Astrocyte (in vitro differentiated cells and primary cell): Measurements from ENCODE around the gene ACTRT2. TPM values are rescaled to one million over a fixed set of nuclear protein-coding genes. Genes with fewer than 3 reads are reported as not detected.

ENCODE experiments used
- DNase-seq: peaks from one replicate; pipeline ENCODE4 v3.0.0-alpha.2; 2010; ENCODE audit warnings: low read depth
- FAIRE-seq: peaks from 2 replicates; lab custom pipeline; 2011; peaks lifted over from hg19 to GRCh38; lab: Jason Lieb, UNC
- H2AFZ ChIP-seq: 2 replicates; pipeline ENCODE4 v1.6.0; 2012; ENCODE audit warnings: low read depth, low read length, inconsistent platforms
- H3K27ac ChIP-seq: 2 replicates; pipeline ENCODE4 v1.5.1; 2011; ENCODE audit warnings: low read depth, low read length, inconsistent platforms
- H3K27me3 ChIP-seq: 2 replicates; pipeline ENCODE4 v1.6.0; 2011; ENCODE audit warnings: low read length, inconsistent platforms; ENCODE audit not compliant: insufficient read depth
- H3K36me3 ChIP-seq: 2 replicates; pipeline ENCODE4 v1.5.1; 2011; ENCODE audit warnings: low read length, inconsistent platforms; ENCODE audit not compliant: insufficient read depth
- H3K4me1 ChIP-seq: 2 replicates; pipeline ENCODE4 v1.5.1; 2011; ENCODE audit warnings: low read length, inconsistent platforms; ENCODE audit not compliant: insufficient read depth
- H3K4me2 ChIP-seq: 2 replicates; pipeline ENCODE4 v1.6.0; 2012; ENCODE audit warnings: low read length, inconsistent platforms
- H3K4me3 ChIP-seq: 2 replicates; pipeline ENCODE4 v1.5.1; 2011; ENCODE audit warnings: low read depth, mild to moderate bottlenecking, low read length, inconsistent platforms; ENCODE audit not compliant: insufficient read depth
- H3K79me2 ChIP-seq: 2 replicates; pipeline ENCODE4 v1.6.0; 2012; ENCODE audit warnings: mild to moderate bottlenecking, low read length, inconsistent platforms; ENCODE audit not compliant: insufficient read depth
- H3K9ac ChIP-seq: 2 replicates; pipeline ENCODE4 v1.6.0; 2012; ENCODE audit warnings: mild to moderate bottlenecking, low read length, inconsistent platforms
- H3K9me3 ChIP-seq: 2 replicates; pipeline ENCODE4 v1.5.1; 2012; ENCODE audit warnings: low read depth, mild to moderate bottlenecking, low read length, inconsistent platforms; ENCODE audit not compliant: insufficient read depth
- H4K20me1 ChIP-seq: 2 replicates; pipeline ENCODE4 v1.6.0; 2012; ENCODE audit warnings: low read length, inconsistent platforms; ENCODE audit not compliant: insufficient read depth
- H3K27ac Mint-ChIP-seq: one replicate; pipeline ENCODE4 v1.8.0; 2021; ENCODE audit warnings: mild to moderate bottlenecking, mixed read lengths; ENCODE audit not compliant: unreplicated experiment
- H3K27me3 Mint-ChIP-seq: one replicate; pipeline ENCODE4 v1.8.0; 2021; ENCODE audit warnings: low read depth, mixed read lengths; ENCODE audit not compliant: unreplicated experiment
- H3K36me3 Mint-ChIP-seq: one replicate; pipeline ENCODE4 v1.8.0; 2021; ENCODE audit warnings: low read depth, mixed read lengths; ENCODE audit not compliant: unreplicated experiment
- H3K4me1 Mint-ChIP-seq: one replicate; pipeline ENCODE4 v1.8.0; 2021; ENCODE audit warnings: low read depth, mixed read lengths; ENCODE audit not compliant: unreplicated experiment
- H3K4me3 Mint-ChIP-seq: one replicate; pipeline ENCODE4 v1.8.0; 2021; ENCODE audit warnings: mild to moderate bottlenecking, moderate library complexity, mixed read lengths; ENCODE audit not compliant: unreplicated experiment
- H3K9me3 Mint-ChIP-seq: one replicate; pipeline ENCODE4 v1.8.0; 2021; ENCODE audit warnings: mild to moderate bottlenecking, mixed read lengths; ENCODE audit not compliant: unreplicated experiment
- CTCF ChIP-seq: IDR thresholded peaks from 2 replicates; pipeline ENCODE4 v1.5.1; 2011; ENCODE audit warnings: low read depth, mild to moderate bottlenecking, inconsistent platforms, low read length, moderate library complexity; ENCODE audit not compliant: insufficient read depth
- EZH2 ChIP-seq: IDR thresholded peaks from 2 replicates; pipeline ENCODE4 v1.6.1; 2012; ENCODE audit warnings: mild to moderate bottlenecking, low read length, inconsistent platforms; ENCODE audit not compliant: insufficient read depth
- total RNA-seq: library from RNA; stranded (reverse); gene quantifications from 2 replicates; pipeline ENCODE4 v1.2.1, GENCODE V29; 2021

ACTRT2 gene
- total RNA-seq, 1 donor from 2014 or later: not detected

- Histone ChIP-seq H3K27ac (no peak overlapping the region), H3K4me3 (no peak overlapping the region), H3K9ac (no peak overlapping the region), H2AFZ (no peak overlapping the region), H3K4me1 (no peaks in the 10 kb centered on the region), H3K79me2 (no peaks in the 10 kb centered on the region), H4K20me1 (no peaks in the 10 kb centered on the region), H3K4me2 (no peak overlapping the region), H3K27me3 (peaks cover 2% of the 10 kb centered on the region), H3K36me3 (no peaks in the 10 kb centered on the region), H3K9me3 (no peaks in the 10 kb centered on the region)
- Mint-ChIP-seq H3K4me1 (no peaks in the 10 kb centered on the region), H3K9me3 (no peaks in the 10 kb centered on the region), H3K36me3 (no peaks in the 10 kb centered on the region), H3K4me3 (no peak overlapping the region), H3K27me3 (peaks cover 46% of the 10 kb centered on the region), H3K27ac (no peak overlapping the region)
- TF ChIP-seq EZH2 (no peak), CTCF (no peak)
- FAIRE-seq (no peak), DNase-seq (no peak)
Observed at GRCh38 chr1:3018051-3018471, 3.2 kb upstream of the ACTRT2 start.

GRCh38 chr1:3018576-3018975 is 2.7 kb upstream of the ACTRT2 start:
- peaks cover 2% of the 10 kb centered on the region for H3K27me3 ChIP-seq
- no peaks in the 10 kb centered on the region for H3K79me2 ChIP-seq
- H4K20me1 ChIP-seq: no peaks in the 10 kb centered on the region
- no peak for TF ChIP-seq EZH2
- TF ChIP-seq CTCF: no peak
- no peak overlapping the region for H3K4me3 Mint-ChIP-seq
- no peak overlapping the region for H3K27ac Mint-ChIP-seq
- DNase-seq (no peak), FAIRE-seq (no peak)
- H3K9me3 ChIP-seq: no peaks in the 10 kb centered on the region
- H3K9me3 Mint-ChIP-seq: no peaks in the 10 kb centered on the region
- no peaks in the 10 kb centered on the region for H3K4me1 Mint-ChIP-seq
- H3K4me1 ChIP-seq: no peaks in the 10 kb centered on the region
- no peak overlapping the region for H3K9ac ChIP-seq
- no peak overlapping the region for H3K27ac ChIP-seq
- no peaks in the 10 kb centered on the region for H3K36me3 Mint-ChIP-seq
- peaks cover 41% of the 10 kb centered on the region for H3K27me3 Mint-ChIP-seq
- no peak overlapping the region for H2AFZ ChIP-seq
- H3K4me3 ChIP-seq: no peak overlapping the region
- no peak overlapping the region for H3K4me2 ChIP-seq
- H3K36me3 ChIP-seq: no peaks in the 10 kb centered on the region

- no peaks in the 10 kb centered on the region for H3K79me2 ChIP-seq
- Mint-ChIP-seq H3K9me3 (no peaks in the 10 kb centered on the region), H3K27me3 (peaks cover 39% of the 10 kb centered on the region), H3K4me1 (no peaks in the 10 kb centered on the region), H3K36me3 (no peaks in the 10 kb centered on the region), H3K4me3 (no peak overlapping the region), H3K27ac (no peak overlapping the region)
- H3K27ac ChIP-seq: no peak overlapping the region
- FAIRE-seq (no peak), DNase-seq (no peak)
- H3K36me3 ChIP-seq: no peaks in the 10 kb centered on the region
- H4K20me1 ChIP-seq: no peaks in the 10 kb centered on the region
- no peak overlapping the region for H2AFZ ChIP-seq
- no peak overlapping the region for H3K4me3 ChIP-seq
- TF ChIP-seq CTCF: no peak
- no peak for TF ChIP-seq EZH2
- no peak overlapping the region for H3K9ac ChIP-seq
- H3K9me3 ChIP-seq: no peaks in the 10 kb centered on the region
- H3K27me3 ChIP-seq: peaks cover 2% of the 10 kb centered on the region
- no peak overlapping the region for H3K4me2 ChIP-seq
- no peaks in the 10 kb centered on the region for H3K4me1 ChIP-seq
Observed at GRCh38 chr1:3019007-3019515, 2.2 kb upstream of the ACTRT2 start.
